Neural progenitor cell (in vitro differentiated cells): ENCODE results near the gene LTA. TPM values are rescaled to one million over a fixed set of nuclear protein-coding genes. Genes with fewer than 3 reads are reported as not detected.
"Not testable (repeated sequence)": the region's sequence is repeated elsewhere in the genome, so short reads cannot be mapped to it uniquely, and the experiment has no call there.

Source experiments
- DNase-seq: peaks from one replicate; pipeline ENCODE4 v3.0.0-alpha.2; 2016; ENCODE audit warnings: low spot score
- H2AFZ ChIP-seq: fragments of 200-600 bp; sonication (generic); replicated peaks from 2 replicates; pipeline ENCODE4 v1.6.1; 2016; ENCODE audit warnings: antibody characterized with exemption
- H3F3A ChIP-seq: fragments of 200-600 bp; sonication (generic); 2 replicates; pipeline ENCODE4 v1.6.1; 2016; ENCODE audit warnings: antibody characterized with exemption, low read depth
- H3K27ac ChIP-seq: fragments of 200-600 bp; sonication (generic); 2 replicates; pipeline ENCODE4 v1.5.1; 2016; ENCODE audit warnings: mild to moderate bottlenecking
- H3K27me3 ChIP-seq: fragments of 200-600 bp; sonication (generic); 2 replicates; pipeline ENCODE4 v1.6.1; 2016; ENCODE audit warnings: mild to moderate bottlenecking, moderate library complexity
- H3K36me3 ChIP-seq: fragments of 200-600 bp; sonication (generic); 2 replicates; pipeline ENCODE4 v1.5.1; 2016
- H3K4me1 ChIP-seq: fragments of 200-600 bp; sonication (generic); 2 replicates; pipeline ENCODE4 v1.6.1; 2016; ENCODE audit warnings: mixed run types
- H3K4me2 ChIP-seq: fragments of 200-600 bp; sonication (generic); 2 replicates; pipeline ENCODE4 v1.6.1; 2016
- H3K4me3 ChIP-seq: fragments of 200-600 bp; sonication (generic); 2 replicates; pipeline ENCODE4 v1.5.1; 2016
- H3K79me2 ChIP-seq: fragments of 200-600 bp; sonication (generic); 2 replicates; pipeline ENCODE4 v1.6.1; 2016; ENCODE audit warnings: low read depth
- H3K9ac ChIP-seq: fragments of 200-600 bp; sonication (generic); 2 replicates; pipeline ENCODE4 v1.6.1; 2016
- H3K9me3 ChIP-seq: fragments of 200-600 bp; sonication (generic); 2 replicates; pipeline ENCODE4 v1.5.1; 2016; ENCODE audit warnings: low read depth
- H4K20me1 ChIP-seq: fragments of 200-600 bp; sonication (generic); 2 replicates; pipeline ENCODE4 v1.6.1; 2016; ENCODE audit warnings: low read depth
- H3K27ac Mint-ChIP-seq: 3 replicates; pipeline ENCODE4 v1.8.0; 2021; ENCODE audit warnings: mixed read lengths
- H3K27me3 Mint-ChIP-seq: 2 replicates; pipeline ENCODE4 v1.8.0; 2022; ENCODE audit warnings: low read depth, mild to moderate bottlenecking, inconsistent platforms, moderate library complexity, mixed read lengths; ENCODE audit not compliant: insufficient read depth
- H3K36me3 Mint-ChIP-seq: 3 replicates; pipeline ENCODE4 v1.8.0; 2021; ENCODE audit warnings: mixed read lengths
- H3K4me1 Mint-ChIP-seq: 3 replicates; pipeline ENCODE4 v1.8.0; 2021; ENCODE audit warnings: mixed read lengths
- H3K4me3 Mint-ChIP-seq: 3 replicates; pipeline ENCODE4 v1.8.0; 2021; ENCODE audit warnings: mild to moderate bottlenecking, moderate library complexity, mixed read lengths
- H3K9me3 Mint-ChIP-seq: 3 replicates; pipeline ENCODE4 v1.8.0; 2020; ENCODE audit warnings: mixed read lengths
- CTCF ChIP-seq: fragments of 200-600 bp; sonication (generic); IDR thresholded peaks from 2 replicates; pipeline ENCODE4 v1.5.1; 2017; ENCODE audit warnings: antibody characterized with exemption, mild to moderate bottlenecking
- EZH2 ChIP-seq: fragments of 200-600 bp; sonication (generic); IDR thresholded peaks from 2 replicates; pipeline ENCODE4 v1.6.1; 2017; ENCODE audit warnings: antibody characterized with exemption, mild to moderate bottlenecking, moderate library complexity
- EZH2phosphoT487 ChIP-seq: fragments of 200-600 bp; sonication (generic); IDR thresholded peaks from 2 replicates; pipeline ENCODE4 v1.6.1; 2017; ENCODE audit warnings: antibody characterized with exemption
- total RNA-seq: library from RNA; depleted of rRNA; stranded (reverse); fragments of >200 nt; gene quantifications from 2 replicates; pipeline ENCODE4 v1.2.3, GENCODE V29; 2015; ENCODE audit warnings: low replicate concordance

LTA gene
- total RNA-seq, 1 donor from 2014 or later: not detected

GRCh38 chr6:31548544-31548873, 23.6 kb upstream of the LTA start:
- TF ChIP-seq EZH2phosphoT487 (no peak), EZH2 (no peak), CTCF (no peak)
- Histone ChIP-seq H3K27ac (no peak overlapping the region), H3K4me2 (peak overlapping the region; percentile 79), H3K9me3 (no peaks in the 10 kb centered on the region), H3K4me1 (peaks cover 16% of the 10 kb centered on the region), H3K4me3 (peak overlapping the region; percentile 51), H4K20me1 (no peaks in the 10 kb centered on the region), H3K36me3 (no peaks in the 10 kb centered on the region), H3K79me2 (peaks cover 31% of the 10 kb centered on the region), H3K27me3 (no peaks in the 10 kb centered on the region), H2AFZ (no peak overlapping the region), H3F3A (peaks cover 34% of the 10 kb centered on the region), H3K9ac (peak overlapping the region; percentile 84)
- H3K36me3 Mint-ChIP-seq: peaks cover 13% of the 10 kb centered on the region
- peaks cover 38% of the 10 kb centered on the region for H3K4me1 Mint-ChIP-seq
- peaks cover 6% of the 10 kb centered on the region for H3K27me3 Mint-ChIP-seq
- no peaks in the 10 kb centered on the region for H3K9me3 Mint-ChIP-seq
- H3K4me3 Mint-ChIP-seq: peak overlapping the region; percentile 88
- DNase-seq: no peak
- H3K27ac Mint-ChIP-seq: no peak overlapping the region

- not testable (repeated sequence) for H3K9me3 Mint-ChIP-seq, H3K27me3 Mint-ChIP-seq, H3K4me3 ChIP-seq, H4K20me1 ChIP-seq, H3K9ac ChIP-seq, H3K27ac ChIP-seq, H3K4me2 ChIP-seq, H3K27ac Mint-ChIP-seq, H3K27me3 ChIP-seq, H3K4me1 ChIP-seq, H3K9me3 ChIP-seq, H2AFZ ChIP-seq, H3K36me3 ChIP-seq
- Mint-ChIP-seq H3K36me3 (peaks cover 13% of the 10 kb centered on the region), H3K4me1 (peaks cover 22% of the 10 kb centered on the region), H3K4me3 (peak overlapping the region; percentile 38)
- H3F3A ChIP-seq: peaks cover 28% of the 10 kb centered on the region
- DNase-seq: peak; percentile 70
- peaks cover 28% of the 10 kb centered on the region for H3K79me2 ChIP-seq
- TF ChIP-seq CTCF: peak; percentile 60
Observed at GRCh38 chr6:31551371-31551770, 20.7 kb upstream of the LTA start.

GRCh38 chr6:31556307-31556706, 15.8 kb upstream of the LTA start:
- H3K9me3 ChIP-seq: no peaks in the 10 kb centered on the region
- peaks cover 11% of the 10 kb centered on the region for H3K79me2 ChIP-seq
- no peaks in the 10 kb centered on the region for H3F3A ChIP-seq
- peaks cover 6% of the 10 kb centered on the region for H3K27me3 Mint-ChIP-seq
- H3K27ac Mint-ChIP-seq: no peak overlapping the region
- H3K36me3 ChIP-seq: no peaks in the 10 kb centered on the region
- no peak overlapping the region for H3K27ac ChIP-seq
- H3K27me3 ChIP-seq: no peaks in the 10 kb centered on the region
- DNase-seq: no peak
- H3K36me3 Mint-ChIP-seq: peaks cover 15% of the 10 kb centered on the region
- no peak overlapping the region for H3K4me2 ChIP-seq
- TF ChIP-seq EZH2: no peak
- TF ChIP-seq CTCF: no peak
- TF ChIP-seq EZH2phosphoT487: no peak
- no peak overlapping the region for H3K4me3 Mint-ChIP-seq
- no peaks in the 10 kb centered on the region for H3K4me1 Mint-ChIP-seq
- no peaks in the 10 kb centered on the region for H4K20me1 ChIP-seq
- H3K9me3 Mint-ChIP-seq: no peaks in the 10 kb centered on the region
- no peak overlapping the region for H3K4me3 ChIP-seq
- no peak overlapping the region for H3K9ac ChIP-seq
- no peaks in the 10 kb centered on the region for H3K4me1 ChIP-seq
- H2AFZ ChIP-seq: no peak overlapping the region
